Measurements from ENCODE around the gene MALL.
"Not testable (repeated sequence)": the region's sequence is repeated elsewhere in the genome, so short reads cannot be mapped to it uniquely, and the experiment has no call there.

DNA sequence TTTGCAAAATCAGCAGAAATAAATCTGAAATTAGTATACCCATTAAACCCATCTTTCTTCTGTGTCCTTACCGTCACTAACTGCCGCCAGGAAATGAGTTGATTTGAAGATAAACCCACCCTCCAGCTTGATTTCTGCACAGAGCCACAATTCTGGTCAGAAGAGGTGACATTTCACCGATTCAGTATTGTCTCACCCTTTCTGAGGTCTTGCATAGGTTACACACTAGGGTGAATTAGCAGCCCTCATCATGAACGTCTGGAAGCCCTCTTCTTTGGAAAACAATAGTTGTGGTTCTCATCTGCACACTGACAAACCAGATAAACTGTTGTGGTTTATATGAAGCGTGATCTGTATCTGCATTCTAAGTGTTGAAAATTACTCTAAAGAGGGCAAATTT lies 61.9 kb downstream of the MALL start:
- TF ChIP-seq, protein P1, sequence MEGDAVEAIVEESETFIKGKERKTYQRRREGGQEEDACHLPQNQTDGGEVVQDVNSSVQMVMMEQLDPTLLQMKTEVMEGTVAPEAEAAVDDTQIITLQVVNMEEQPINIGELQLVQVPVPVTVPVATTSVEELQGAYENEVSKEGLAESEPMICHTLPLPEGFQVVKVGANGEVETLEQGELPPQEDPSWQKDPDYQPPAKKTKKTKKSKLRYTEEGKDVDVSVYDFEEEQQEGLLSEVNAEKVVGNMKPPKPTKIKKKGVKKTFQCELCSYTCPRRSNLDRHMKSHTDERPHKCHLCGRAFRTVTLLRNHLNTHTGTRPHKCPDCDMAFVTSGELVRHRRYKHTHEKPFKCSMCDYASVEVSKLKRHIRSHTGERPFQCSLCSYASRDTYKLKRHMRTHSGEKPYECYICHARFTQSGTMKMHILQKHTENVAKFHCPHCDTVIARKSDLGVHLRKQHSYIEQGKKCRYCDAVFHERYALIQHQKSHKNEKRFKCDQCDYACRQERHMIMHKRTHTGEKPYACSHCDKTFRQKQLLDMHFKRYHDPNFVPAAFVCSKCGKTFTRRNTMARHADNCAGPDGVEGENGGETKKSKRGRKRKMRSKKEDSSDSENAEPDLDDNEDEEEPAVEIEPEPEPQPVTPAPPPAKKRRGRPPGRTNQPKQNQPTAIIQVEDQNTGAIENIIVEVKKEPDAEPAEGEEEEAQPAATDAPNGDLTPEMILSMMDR (conservative IDR thresholded peaks at IDR 0.05) = not testable (repeated sequence)
- not testable (repeated sequence) for TF ChIP-seq EZH2 (IDR thresholded peaks at IDR 0.05; ENCODE audit: low read depth)

Data from PC-9 (cell line).